GM18526 (cell line): Measurements from ENCODE around the gene PRRC2B.

Experiments used
- POLR2A ChIP-seq: IDR thresholded peaks from 3 replicates; pipeline ENCODE4 v1.6.1; 2011; ENCODE audit not compliant: insufficient read length; ENCODE audit errors: extremely low read depth

Gene PRRC2B

GRCh38 chr9:131543141-131543540 lies 149.3 kb downstream of the PRRC2B start:
- no peak for TF ChIP-seq POLR2A

- no peak for TF ChIP-seq POLR2A
Observed at GRCh38 chr9:131545003-131545785, 151.3 kb downstream of the PRRC2B start, which contains the start of gene PRRT1B. PRRT1B (plus strand) TSS chr9:131545523; CDS start chr9:131545616, 93 bp downstream.

- TF ChIP-seq POLR2A: no peak
Observed at GRCh38 chr9:131545786-131546335, 152.0 kb downstream of the PRRC2B start.

GRCh38 chr9:131546336-131547084 lies 152.6 kb downstream of the PRRC2B start:
- TF ChIP-seq POLR2A: no peak
